PC-3 (cell line): Measurements from ENCODE around the gene CIAO2A. TPM values are rescaled to one million over a fixed set of nuclear protein-coding genes. Genes with fewer than 3 reads are reported as not detected.

Experiments
- ATAC-seq: fragments of 200-7000 bp; cut with Tn5 transposase; 2 replicates; pipeline ENCODE4 v1.9.1; 2020; ENCODE audit warnings: mild to moderate bottlenecking, moderate library complexity
- BruUV-seq: library from RNA; stranded (reverse); fragments of 400-500 nt; replicated peaks from 2 replicates; lab custom pipeline; 2021; lab: Mats Ljungman, UMichigan
- CTCF ChIA-PET: fragments of 300-600 bp; sonication (Branson Sonifier 250); formaldehyde crosslinking; loops from one replicate; lab custom pipeline; 2022; ENCODE audit warnings: antibody characterized with exemption; lab: Charles Lee
- POLR2A ChIA-PET: fragments of 300-600 bp; sonication (Branson Sonifier 250); formaldehyde crosslinking; loops from one replicate; lab custom pipeline; 2022; ENCODE audit warnings: antibody characterized with exemption; ENCODE audit not compliant: unreplicated experiment; lab: Charles Lee
- DNase-seq: peaks from one replicate; pipeline ENCODE4 v3.0.0-alpha.2; 2015
- H2AFZ ChIP-seq: fragments of 300-600 bp; sonication (generic); 2 replicates; pipeline ENCODE4 v1.6.0; 2016; ENCODE audit warnings: antibody characterized with exemption, low read length
- H3F3A ChIP-seq: fragments of 300-600 bp; sonication (generic); one replicate; pipeline ENCODE4 v1.6.0; 2017; ENCODE audit warnings: antibody characterized with exemption, low read length, control low read depth, mild to moderate bottlenecking; ENCODE audit not compliant: unreplicated experiment
- H3K27ac ChIP-seq: fragments of 300-600 bp; sonication (generic); 2 replicates; pipeline ENCODE4 v1.5.1; 2016; ENCODE audit warnings: mild to moderate bottlenecking, low read length
- H3K27me3 ChIP-seq: fragments of 300-600 bp; sonication (generic); 2 replicates; pipeline ENCODE4 v1.6.1; 2016; ENCODE audit warnings: low read length, mixed read lengths
- H3K36me3 ChIP-seq: fragments of 300-600 bp; sonication (generic); 2 replicates; pipeline ENCODE4 v1.6.1; 2016; ENCODE audit warnings: low read depth, mixed run types, low read length, mixed read lengths
- H3K4me1 ChIP-seq: fragments of 300-600 bp; sonication (generic); 2 replicates; pipeline ENCODE4 v1.5.1; 2016; ENCODE audit warnings: low read length; ENCODE audit not compliant: insufficient read depth
- H3K4me2 ChIP-seq: fragments of 300-600 bp; sonication (generic); 2 replicates; pipeline ENCODE4 v1.6.0; 2016; ENCODE audit warnings: low read length
- H3K4me3 ChIP-seq: fragments of 300-600 bp; sonication (generic); 2 replicates; pipeline ENCODE4 v1.5.1; 2016; ENCODE audit warnings: mild to moderate bottlenecking, low read length, mixed read lengths
- H3K79me2 ChIP-seq: fragments of 300-600 bp; sonication (generic); 2 replicates; pipeline ENCODE4 v1.6.1; 2017; ENCODE audit warnings: low read length, mixed read lengths
- H3K9ac ChIP-seq: fragments of 300-600 bp; sonication (generic); 2 replicates; pipeline ENCODE4 v1.6.0; 2016; ENCODE audit warnings: mild to moderate bottlenecking, low read length
- H3K9me2 ChIP-seq: fragments of 300-600 bp; sonication (generic); replicated peaks from 2 replicates; pipeline ENCODE4 v1.6.1; 2016; ENCODE audit warnings: mixed run types, low read length, mixed read lengths
- H3K9me3 ChIP-seq: fragments of 300-600 bp; sonication (generic); 2 replicates; pipeline ENCODE4 v1.6.1; 2016; ENCODE audit warnings: low read length, mixed read lengths
- H4K20me1 ChIP-seq: fragments of 300-600 bp; sonication (generic); 2 replicates; pipeline ENCODE4 v1.6.1; 2016; ENCODE audit warnings: low read length, mixed read lengths
- EZH2 ChIP-seq: fragments of 300-600 bp; sonication (generic); IDR thresholded peaks from one replicate; pipeline ENCODE4 v1.6.1; 2017; ENCODE audit warnings: antibody characterized with exemption, mild to moderate bottlenecking, low read length; ENCODE audit not compliant: unreplicated experiment
- EZH2phosphoT487 ChIP-seq: fragments of 300-600 bp; sonication (generic); IDR thresholded peaks from 2 replicates; pipeline ENCODE4 v1.6.1; 2018; ENCODE audit warnings: mild to moderate bottlenecking, antibody characterized with exemption, low read length, borderline replicate concordance
- intact Hi-C: fragments of 100-400 bp; cut with micrococcal nuclease; formaldehyde crosslinking; loops from 2 replicates; pipeline ENCODE4 v1.9.0; 2023
- total RNA-seq: library from RNA; depleted of rRNA; stranded (reverse); fragments of >200 nt; gene quantifications from 2 replicates; pipeline ENCODE4 v1.2.3, GENCODE V29; 2014
- TF ChIP-seq, protein P1 (sequence below): fragments of 300-600 bp; sonication (generic); conservative IDR thresholded peaks from 2 replicates; pipeline ENCODE4 v1.5.1; 2017; ENCODE audit warnings: antibody characterized with exemption, low read depth, mild to moderate bottlenecking, low read length

The CIAO2A gene
- total RNA-seq, 1 experiment from 2014 or later = 92.4 TPM

DNA sequence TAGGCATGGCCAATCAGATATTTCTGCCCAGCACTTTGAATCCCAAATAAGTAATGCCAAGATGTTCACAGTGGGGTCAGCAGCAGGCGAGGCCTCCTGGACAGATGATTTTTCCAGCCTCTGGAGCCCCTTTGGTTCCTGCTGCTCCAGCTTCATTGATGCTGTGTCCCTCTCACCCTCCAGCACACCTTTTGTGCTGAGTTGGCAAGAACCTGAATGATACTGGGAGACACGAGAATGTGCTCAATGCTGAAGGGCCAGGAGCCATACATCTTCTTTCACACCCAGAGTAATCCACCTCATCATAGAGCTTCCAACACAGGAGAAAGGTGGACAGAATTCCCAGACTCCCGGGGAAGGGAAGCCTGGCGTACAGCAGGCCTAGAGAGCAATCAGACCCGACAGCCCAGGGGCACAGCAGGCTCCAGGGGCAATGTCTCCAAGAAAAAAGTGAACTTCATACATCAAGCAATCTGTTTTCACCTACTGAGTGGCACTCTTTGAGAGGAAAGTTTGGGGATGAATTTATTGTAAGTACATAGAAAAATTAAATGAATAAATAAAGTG, 40.6 kb downstream of the CIAO2A start:
- no peaks in the 10 kb centered on the region for H3K36me3 ChIP-seq
- H4K20me1 ChIP-seq = no peaks in the 10 kb centered on the region
- H3K4me1 ChIP-seq = peaks cover 5% of the 10 kb centered on the region; the same call in 1 of the 2 replicates
- TF ChIP-seq EZH2 = no peak
- no peak for TF ChIP-seq EZH2phosphoT487
- TF ChIP-seq, protein P1, sequence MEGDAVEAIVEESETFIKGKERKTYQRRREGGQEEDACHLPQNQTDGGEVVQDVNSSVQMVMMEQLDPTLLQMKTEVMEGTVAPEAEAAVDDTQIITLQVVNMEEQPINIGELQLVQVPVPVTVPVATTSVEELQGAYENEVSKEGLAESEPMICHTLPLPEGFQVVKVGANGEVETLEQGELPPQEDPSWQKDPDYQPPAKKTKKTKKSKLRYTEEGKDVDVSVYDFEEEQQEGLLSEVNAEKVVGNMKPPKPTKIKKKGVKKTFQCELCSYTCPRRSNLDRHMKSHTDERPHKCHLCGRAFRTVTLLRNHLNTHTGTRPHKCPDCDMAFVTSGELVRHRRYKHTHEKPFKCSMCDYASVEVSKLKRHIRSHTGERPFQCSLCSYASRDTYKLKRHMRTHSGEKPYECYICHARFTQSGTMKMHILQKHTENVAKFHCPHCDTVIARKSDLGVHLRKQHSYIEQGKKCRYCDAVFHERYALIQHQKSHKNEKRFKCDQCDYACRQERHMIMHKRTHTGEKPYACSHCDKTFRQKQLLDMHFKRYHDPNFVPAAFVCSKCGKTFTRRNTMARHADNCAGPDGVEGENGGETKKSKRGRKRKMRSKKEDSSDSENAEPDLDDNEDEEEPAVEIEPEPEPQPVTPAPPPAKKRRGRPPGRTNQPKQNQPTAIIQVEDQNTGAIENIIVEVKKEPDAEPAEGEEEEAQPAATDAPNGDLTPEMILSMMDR = no peak
- no peak overlapping the region for H2AFZ ChIP-seq
- H3K27ac ChIP-seq = no peak overlapping the region
- H3K27me3 ChIP-seq = no peaks in the 10 kb centered on the region
- intact Hi-C loops = no loop called here
- ChIA-PET CTCF (no interaction called here), POLR2A (interaction anchor here (0.6 kb wide), 1 partner anchor 325 kb away, joined by 3 read pairs; no protein-coding TSS in a partner anchor)
- no peak overlapping the region for H3K9ac ChIP-seq
- H3F3A ChIP-seq = no peaks in the 10 kb centered on the region
- no peaks in the 10 kb centered on the region for H3K9me2 ChIP-seq
- DNase-seq (no peak), ATAC-seq (no peak)
- no peaks in the 10 kb centered on the region for H3K9me3 ChIP-seq
- H3K79me2 ChIP-seq = no peaks in the 10 kb centered on the region
- H3K4me2 ChIP-seq = no peak overlapping the region
- no peak overlapping the region for H3K4me3 ChIP-seq
- BruUV-seq = no TSS peak

DNA sequence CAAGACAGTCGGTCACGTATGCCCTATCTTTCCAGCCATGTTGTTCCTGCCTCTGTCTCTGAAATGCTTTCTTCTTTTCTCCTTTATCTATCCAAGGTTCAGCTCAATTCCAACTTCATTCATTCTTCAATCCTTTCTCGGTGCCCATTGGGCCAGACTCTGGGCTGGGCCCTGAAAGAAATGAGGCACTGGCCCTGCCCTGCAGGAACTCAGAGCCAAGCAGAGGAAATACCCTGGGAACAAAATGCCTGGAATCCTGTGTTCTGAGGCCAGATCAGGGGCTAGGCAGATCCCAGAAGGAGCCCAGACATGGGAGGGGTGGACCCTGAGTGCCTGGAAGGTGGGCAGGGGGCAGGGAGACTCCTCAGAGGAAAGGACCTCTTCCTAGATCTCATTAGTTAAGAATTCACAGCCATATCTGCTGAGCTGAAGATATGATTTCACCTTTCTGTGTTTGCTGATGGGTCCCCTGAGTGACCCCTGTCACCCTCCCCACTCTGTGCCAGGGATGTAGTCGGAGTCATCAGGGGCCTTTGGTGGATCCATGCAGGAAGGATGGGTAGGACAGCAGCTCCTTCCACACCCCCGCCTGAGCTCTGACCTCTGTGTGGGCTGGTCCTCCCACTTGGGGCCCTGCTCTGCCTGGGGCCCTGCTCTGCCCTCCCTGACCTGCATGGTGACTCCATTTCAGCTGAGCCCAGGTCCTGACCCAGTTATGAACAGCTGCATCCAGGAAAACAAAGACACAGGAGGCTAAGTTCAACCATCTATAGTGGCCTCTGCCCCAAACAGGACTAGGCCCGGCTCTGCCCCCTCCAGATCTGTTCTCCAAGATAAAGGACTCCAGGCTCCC, 42.0 kb downstream of the CIAO2A start:
- TF ChIP-seq EZH2phosphoT487 (no peak), EZH2 (no peak)
- TF ChIP-seq, protein P1 = no peak
- ATAC-seq (no peak), DNase-seq (no peak)
- CTCF ChIA-PET = no interaction called here
- intact Hi-C loops = no loop called here
- no peak overlapping the region for H3K9ac ChIP-seq
- BruUV-seq = no TSS peak
- H3K9me3 ChIP-seq = no peaks in the 10 kb centered on the region
- no peak overlapping the region for H3K4me3 ChIP-seq
- H3K79me2 ChIP-seq = no peaks in the 10 kb centered on the region
- H3F3A ChIP-seq = no peaks in the 10 kb centered on the region
- no peak overlapping the region for H3K4me2 ChIP-seq
- H2AFZ ChIP-seq = no peak overlapping the region
- H3K4me1 ChIP-seq = peaks cover 8% of the 10 kb centered on the region; the same call in 1 of the 2 replicates
- no peak overlapping the region for H3K27ac ChIP-seq
- H3K36me3 ChIP-seq = no peaks in the 10 kb centered on the region
- POLR2A ChIA-PET = no interaction called here
- no peaks in the 10 kb centered on the region for H3K9me2 ChIP-seq
- H3K27me3 ChIP-seq = no peaks in the 10 kb centered on the region
- H4K20me1 ChIP-seq = no peaks in the 10 kb centered on the region

DNA sequence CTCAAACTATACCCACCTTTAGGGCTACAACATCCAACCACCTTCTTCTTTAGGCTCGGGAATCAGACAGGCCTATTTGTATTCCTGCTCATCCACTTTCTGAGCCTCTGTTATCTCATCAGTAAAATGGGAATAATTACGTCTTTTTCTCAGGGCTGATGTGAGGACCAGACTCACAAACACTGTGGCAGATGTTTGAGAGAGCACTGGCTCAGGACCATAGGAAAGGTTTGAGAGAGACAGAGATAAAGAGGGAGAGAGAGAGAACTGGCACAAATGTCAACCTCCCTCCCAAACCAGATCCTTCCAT, 42.6 kb downstream of the CIAO2A start:
- Histone ChIP-seq H3K4me1 (peaks cover 10% of the 10 kb centered on the region; the same call in 1 of the 2 replicates), H3K27me3 (no peaks in the 10 kb centered on the region), H3K4me2 (no peak overlapping the region), H3K9me3 (no peaks in the 10 kb centered on the region), H3K4me3 (no peak overlapping the region), H3K36me3 (no peaks in the 10 kb centered on the region), H3K9ac (no peak overlapping the region), H4K20me1 (no peaks in the 10 kb centered on the region), H3K79me2 (no peaks in the 10 kb centered on the region), H3F3A (no peaks in the 10 kb centered on the region), H3K27ac (no peak overlapping the region), H2AFZ (no peak overlapping the region), H3K9me2 (no peaks in the 10 kb centered on the region)
- no peak for DNase-seq
- POLR2A ChIA-PET = no interaction called here
- no TSS peak for BruUV-seq
- TF ChIP-seq EZH2 (no peak), EZH2phosphoT487 (no peak)
- TF ChIP-seq, protein P1 = no peak
- intact Hi-C loops = no loop called here
- CTCF ChIA-PET = no interaction called here
- no peak for ATAC-seq
